Liver (tissue), 9 donors: ENCODE measurements around the gene TOPBP1. TPM values are rescaled to one million over a fixed set of nuclear protein-coding genes. Genes with fewer than 3 reads are reported as not detected.

Experiments used
- DNase-seq: peaks from one replicate; pipeline ENCODE4 v3.0.0-alpha.2; 2017; ENCODE audit warnings: low spot score
- H3K27ac ChIP-seq, 2 donors: one replicate each; pipeline ENCODE4 v1.7.0; 2013; ENCODE audit warnings: inconsistent platforms in 2 of 2, low read length in 2 of 2, control low read depth in 1 of 2, low read depth in 1 of 2, mild to moderate bottlenecking in 1 of 2
- H3K27me3 ChIP-seq, 4 donors: one replicate each; pipeline versions ENCODE4 v1.6.1 to v1.7.0; 2013; ENCODE audit warnings: low read length in 3 of 4, inconsistent platforms in 1 of 4, mild to moderate bottlenecking in 1 of 4, moderate library complexity in 1 of 4; ENCODE audit not compliant: control insufficient read depth in 4 of 4, insufficient read depth in 4 of 4
- H3K36me3 ChIP-seq, 4 donors: one replicate each; pipeline versions ENCODE4 v1.6.1 to v1.7.0; 2013; ENCODE audit warnings: low read length in 3 of 4, mild to moderate bottlenecking in 3 of 4, low read depth in 1 of 4, moderate library complexity in 1 of 4; ENCODE audit not compliant: control insufficient read depth in 4 of 4, insufficient read depth in 3 of 4
- H3K4me1 ChIP-seq, 4 donors: one replicate each; pipeline versions ENCODE4 v1.6.1 to v1.7.0; 2013; ENCODE audit warnings: low read length in 3 of 4, mild to moderate bottlenecking in 3 of 4, moderate library complexity in 1 of 4; ENCODE audit not compliant: control insufficient read depth in 4 of 4, insufficient read depth in 4 of 4
- H3K4me3 ChIP-seq, 3 donors: one replicate each; pipeline versions ENCODE4 v1.6.1 to v1.7.0; 2013; ENCODE audit warnings: low read length in 3 of 3, control low read depth in 1 of 3, low read depth in 1 of 3, mild to moderate bottlenecking in 1 of 3
- H3K9ac ChIP-seq, 2 donors: one replicate each; pipeline ENCODE4 v1.7.0; 2013; ENCODE audit warnings: low read length in 2 of 2, mild to moderate bottlenecking in 2 of 2, moderate library complexity in 2 of 2, control low read depth in 1 of 2, low read depth in 1 of 2
- H3K9me3 ChIP-seq, 4 donors: one replicate each; pipeline versions ENCODE4 v1.6.1 to v1.7.0; 2013; ENCODE audit warnings: low read length in 3 of 4; ENCODE audit not compliant: control insufficient read depth in 4 of 4
- EGR1 ChIP-seq, 2 donors: IDR thresholded peaks; 2 replicates each; pipeline ENCODE4 v1.6.1; 2016 to 2018; ENCODE audit warnings: antibody characterized with exemption in 2 of 2, low read depth in 2 of 2
- FOXA2 ChIP-seq: IDR thresholded peaks from 2 replicates; pipeline ENCODE4 v1.6.1; 2016; ENCODE audit warnings: antibody characterized with exemption
- GABPA ChIP-seq, 2 donors: IDR thresholded peaks in 1 of 2; conservative IDR thresholded peaks in 1 of 2; 2 replicates each; pipeline ENCODE4 v1.6.1; 2016; ENCODE audit warnings: antibody characterized with exemption in 2 of 2, mild to moderate bottlenecking in 1 of 2, moderate library complexity in 1 of 2
- HNF4A ChIP-seq, 2 donors: conservative IDR thresholded peaks; 2 replicates each; pipeline ENCODE4 v1.6.1; 2016; ENCODE audit warnings: antibody characterized with exemption in 2 of 2, mild to moderate bottlenecking in 2 of 2
- HNF4G ChIP-seq: IDR thresholded peaks from 2 replicates; pipeline ENCODE4 v1.6.1; 2016; ENCODE audit warnings: antibody characterized with exemption
- JUND ChIP-seq, 2 donors: IDR thresholded peaks; 2 replicates each; pipeline ENCODE4 v1.6.1; 2016; ENCODE audit warnings: antibody characterized with exemption in 2 of 2
- NR2F2 ChIP-seq: IDR thresholded peaks from 2 replicates; pipeline ENCODE4 v1.6.1; 2016; ENCODE audit warnings: antibody characterized with exemption
- RXRA ChIP-seq, 2 donors: IDR thresholded peaks; 2 replicates each; pipeline ENCODE4 v1.6.1; 2017 to 2018; ENCODE audit warnings: antibody characterized with exemption in 2 of 2, mild to moderate bottlenecking in 1 of 2
- TAF1 ChIP-seq: conservative IDR thresholded peaks from 2 replicates; pipeline ENCODE4 v1.6.1; 2016; ENCODE audit warnings: antibody characterized with exemption, mild to moderate bottlenecking
- YY1 ChIP-seq: IDR thresholded peaks from 2 replicates; pipeline ENCODE4 v1.6.1; 2016; ENCODE audit warnings: antibody characterized with exemption, mild to moderate bottlenecking
- WGBS: extraction: QIAGEN DNeasy Blood & Tissue Kit; methylation state at CpG from one replicate; pipeline ENCODE4 v1.1.7; 2013; 5-methylcytosine and 5-hydroxymethylcytosine counted together
- polyA plus RNA-seq, 2 donors: library from polyadenylated mRNA; stranded (reverse) in 1 of 2; unstranded in 1 of 2; fragments of 200-250 nt in 1 of 2; fragments of >200 nt in 1 of 2; fragmentation: Nextera tagmentation in 1 of 2; extraction: Ambion mirVana in 1 of 2; gene quantifications; one replicate each; pipeline versions ENCODE4 v1.2.1 to v1.2.3, GENCODE V29; 2013 to 2015
- total RNA-seq, 2 donors: library from RNA; depleted of rRNA; stranded (reverse); fragments of >200 nt; gene quantifications; one replicate each; pipeline ENCODE4 v1.2.3, GENCODE V29; 2014
- TF ChIP-seq, protein P1 (sequence below): fragments of 150-350 bp; IDR thresholded peaks from 2 replicates; pipeline ENCODE4 v1.5.1; 2017; ENCODE audit warnings: improper control_type of control experiment, low read depth, low read length; ENCODE audit not compliant: missing input control
- TF ChIP-seq, protein P2 (sequence below): IDR thresholded peaks from 2 replicates; pipeline ENCODE4 v1.6.1; 2016; ENCODE audit warnings: antibody characterized with exemption
- TF ChIP-seq, protein P3 (sequence below): IDR thresholded peaks from 2 replicates; pipeline ENCODE4 v1.6.1; 2016; ENCODE audit warnings: antibody characterized with exemption
- TF ChIP-seq, protein P4 (sequence below): IDR thresholded peaks from 2 replicates; pipeline ENCODE4 v1.6.1; 2016; ENCODE audit warnings: antibody characterized with exemption, mild to moderate bottlenecking
- donor health status: healthy.
- donor health status: healthy.
- donor health status: healthy.
- donor health status: healthy.
- donor health status: healthy.

Gene TOPBP1
- total and polyA plus RNA-seq, 4 donors, result 3.3 to 22.9 (median 8.7) TPM

DNA sequence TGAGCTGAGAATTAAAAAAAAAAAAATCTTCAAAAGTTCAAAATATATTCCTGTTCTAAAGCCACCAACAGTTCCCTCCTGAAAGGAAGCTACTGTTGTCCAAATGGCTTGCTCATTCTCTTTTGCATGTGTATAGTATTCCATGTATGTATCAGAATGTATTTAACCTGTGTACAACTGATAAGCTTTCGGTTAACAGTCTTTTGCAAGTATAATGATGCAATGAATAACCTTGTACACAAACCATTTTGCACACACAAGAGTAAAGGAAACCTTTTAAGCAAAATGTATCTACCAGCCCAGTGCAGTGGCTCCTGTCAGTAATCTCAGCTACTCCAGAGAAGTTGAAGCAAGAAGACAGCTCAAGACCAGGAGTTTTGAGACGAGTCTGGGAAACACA is 32.6 kb downstream of the TOPBP1 start:
- H3K4me1 ChIP-seq, result no peaks in the 10 kb centered on the region
- TF ChIP-seq, protein P1, sequence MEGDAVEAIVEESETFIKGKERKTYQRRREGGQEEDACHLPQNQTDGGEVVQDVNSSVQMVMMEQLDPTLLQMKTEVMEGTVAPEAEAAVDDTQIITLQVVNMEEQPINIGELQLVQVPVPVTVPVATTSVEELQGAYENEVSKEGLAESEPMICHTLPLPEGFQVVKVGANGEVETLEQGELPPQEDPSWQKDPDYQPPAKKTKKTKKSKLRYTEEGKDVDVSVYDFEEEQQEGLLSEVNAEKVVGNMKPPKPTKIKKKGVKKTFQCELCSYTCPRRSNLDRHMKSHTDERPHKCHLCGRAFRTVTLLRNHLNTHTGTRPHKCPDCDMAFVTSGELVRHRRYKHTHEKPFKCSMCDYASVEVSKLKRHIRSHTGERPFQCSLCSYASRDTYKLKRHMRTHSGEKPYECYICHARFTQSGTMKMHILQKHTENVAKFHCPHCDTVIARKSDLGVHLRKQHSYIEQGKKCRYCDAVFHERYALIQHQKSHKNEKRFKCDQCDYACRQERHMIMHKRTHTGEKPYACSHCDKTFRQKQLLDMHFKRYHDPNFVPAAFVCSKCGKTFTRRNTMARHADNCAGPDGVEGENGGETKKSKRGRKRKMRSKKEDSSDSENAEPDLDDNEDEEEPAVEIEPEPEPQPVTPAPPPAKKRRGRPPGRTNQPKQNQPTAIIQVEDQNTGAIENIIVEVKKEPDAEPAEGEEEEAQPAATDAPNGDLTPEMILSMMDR, result no peak
- TF ChIP-seq NR2F2, result no peak
- TF ChIP-seq YY1, result no peak
- TF ChIP-seq, protein P2, sequence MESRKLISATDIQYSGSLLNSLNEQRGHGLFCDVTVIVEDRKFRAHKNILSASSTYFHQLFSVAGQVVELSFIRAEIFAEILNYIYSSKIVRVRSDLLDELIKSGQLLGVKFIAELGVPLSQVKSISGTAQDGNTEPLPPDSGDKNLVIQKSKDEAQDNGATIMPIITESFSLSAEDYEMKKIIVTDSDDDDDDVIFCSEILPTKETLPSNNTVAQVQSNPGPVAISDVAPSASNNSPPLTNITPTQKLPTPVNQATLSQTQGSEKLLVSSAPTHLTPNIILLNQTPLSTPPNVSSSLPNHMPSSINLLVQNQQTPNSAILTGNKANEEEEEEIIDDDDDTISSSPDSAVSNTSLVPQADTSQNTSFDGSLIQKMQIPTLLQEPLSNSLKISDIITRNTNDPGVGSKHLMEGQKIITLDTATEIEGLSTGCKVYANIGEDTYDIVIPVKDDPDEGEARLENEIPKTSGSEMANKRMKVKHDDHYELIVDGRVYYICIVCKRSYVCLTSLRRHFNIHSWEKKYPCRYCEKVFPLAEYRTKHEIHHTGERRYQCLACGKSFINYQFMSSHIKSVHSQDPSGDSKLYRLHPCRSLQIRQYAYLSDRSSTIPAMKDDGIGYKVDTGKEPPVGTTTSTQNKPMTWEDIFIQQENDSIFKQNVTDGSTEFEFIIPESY, result no peak
- no peak for TF ChIP-seq JUND (IDR thresholded peaks at IDR 0.05)
- TF ChIP-seq FOXA2, result no peak
- no peak for TF ChIP-seq RXRA (IDR thresholded peaks at IDR 0.05)
- no peak overlapping the region for H3K9ac ChIP-seq
- no peak overlapping the region for H3K27ac ChIP-seq
- H3K4me3 ChIP-seq, result no peak overlapping the region
- no peak for DNase-seq
- no peaks in the 10 kb centered on the region for H3K9me3 ChIP-seq
- H3K36me3 ChIP-seq, result peaks cover 4 to 16% (median 6%) of the 10 kb centered on the region in 4 donors
- 64% methylated on average over 2 of the region's 2 CpGs for WGBS
- no peaks in the 10 kb centered on the region for H3K27me3 ChIP-seq

DNA sequence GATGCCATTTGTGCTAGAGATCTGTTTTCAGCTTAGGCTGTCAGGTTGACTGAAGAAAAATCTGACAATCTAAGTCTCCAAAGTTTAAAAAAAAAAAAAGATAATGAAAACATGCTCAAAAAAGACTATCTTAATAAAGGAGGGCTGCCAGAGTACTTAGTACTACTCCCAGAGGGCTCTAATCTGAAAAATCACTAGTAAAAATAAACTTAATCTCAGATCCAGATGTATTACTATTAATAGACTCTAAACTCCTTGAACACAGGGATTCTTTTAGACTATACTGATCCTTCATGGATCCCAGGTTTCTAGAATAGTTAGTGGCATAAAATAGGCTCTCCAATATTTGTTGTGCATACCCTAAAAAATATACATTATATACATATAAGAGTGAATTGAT is 34.0 kb downstream of the TOPBP1 start:
- Histone ChIP-seq H3K4me1 (no peaks in the 10 kb centered on the region), H3K9ac (no peak overlapping the region), H3K27me3 (no peaks in the 10 kb centered on the region), H3K27ac (no peak overlapping the region), H3K36me3 (peaks cover 5 to 21% (median 13%) of the 10 kb centered on the region in 4 donors), H3K9me3 (no peaks in the 10 kb centered on the region), H3K4me3 (no peak overlapping the region)
- TF ChIP-seq TAF1, result no peak
- TF ChIP-seq, protein P2, result no peak
- no peak for TF ChIP-seq JUND (IDR thresholded peaks at IDR 0.05)
- no peak for TF ChIP-seq HNF4G
- no peak for TF ChIP-seq FOXA2
- TF ChIP-seq, protein P3, sequence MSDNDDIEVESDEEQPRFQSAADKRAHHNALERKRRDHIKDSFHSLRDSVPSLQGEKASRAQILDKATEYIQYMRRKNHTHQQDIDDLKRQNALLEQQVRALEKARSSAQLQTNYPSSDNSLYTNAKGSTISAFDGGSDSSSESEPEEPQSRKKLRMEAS, result no peak
- TF ChIP-seq GABPA (IDR thresholded peaks at IDR 0.05 in 1 of 2, conservative IDR thresholded peaks at IDR 0.05 in 1 of 2), result no peak
- TF ChIP-seq, protein P1, result no peak
- TF ChIP-seq EGR1 (IDR thresholded peaks at IDR 0.05; ENCODE audit: low read depth in 2 of 2), result no peak
- no peak for TF ChIP-seq HNF4A (conservative IDR thresholded peaks at IDR 0.05)
- no peak for TF ChIP-seq NR2F2
- TF ChIP-seq, protein P4, sequence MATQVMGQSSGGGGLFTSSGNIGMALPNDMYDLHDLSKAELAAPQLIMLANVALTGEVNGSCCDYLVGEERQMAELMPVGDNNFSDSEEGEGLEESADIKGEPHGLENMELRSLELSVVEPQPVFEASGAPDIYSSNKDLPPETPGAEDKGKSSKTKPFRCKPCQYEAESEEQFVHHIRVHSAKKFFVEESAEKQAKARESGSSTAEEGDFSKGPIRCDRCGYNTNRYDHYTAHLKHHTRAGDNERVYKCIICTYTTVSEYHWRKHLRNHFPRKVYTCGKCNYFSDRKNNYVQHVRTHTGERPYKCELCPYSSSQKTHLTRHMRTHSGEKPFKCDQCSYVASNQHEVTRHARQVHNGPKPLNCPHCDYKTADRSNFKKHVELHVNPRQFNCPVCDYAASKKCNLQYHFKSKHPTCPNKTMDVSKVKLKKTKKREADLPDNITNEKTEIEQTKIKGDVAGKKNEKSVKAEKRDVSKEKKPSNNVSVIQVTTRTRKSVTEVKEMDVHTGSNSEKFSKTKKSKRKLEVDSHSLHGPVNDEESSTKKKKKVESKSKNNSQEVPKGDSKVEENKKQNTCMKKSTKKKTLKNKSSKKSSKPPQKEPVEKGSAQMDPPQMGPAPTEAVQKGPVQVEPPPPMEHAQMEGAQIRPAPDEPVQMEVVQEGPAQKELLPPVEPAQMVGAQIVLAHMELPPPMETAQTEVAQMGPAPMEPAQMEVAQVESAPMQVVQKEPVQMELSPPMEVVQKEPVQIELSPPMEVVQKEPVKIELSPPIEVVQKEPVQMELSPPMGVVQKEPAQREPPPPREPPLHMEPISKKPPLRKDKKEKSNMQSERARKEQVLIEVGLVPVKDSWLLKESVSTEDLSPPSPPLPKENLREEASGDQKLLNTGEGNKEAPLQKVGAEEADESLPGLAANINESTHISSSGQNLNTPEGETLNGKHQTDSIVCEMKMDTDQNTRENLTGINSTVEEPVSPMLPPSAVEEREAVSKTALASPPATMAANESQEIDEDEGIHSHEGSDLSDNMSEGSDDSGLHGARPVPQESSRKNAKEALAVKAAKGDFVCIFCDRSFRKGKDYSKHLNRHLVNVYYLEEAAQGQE, result no peak
- DNase-seq, result no peak
